Measurements from ENCODE around the gene PDPN. TPM values are rescaled to one million over a fixed set of nuclear protein-coding genes. Genes with fewer than 3 reads are reported as not detected.

PDPN gene
- total and polyA plus RNA-seq, 2 of the 4 experiments (the other 2 are of a cell fraction), result 0.31 TPM; not detected in 1

DNA sequence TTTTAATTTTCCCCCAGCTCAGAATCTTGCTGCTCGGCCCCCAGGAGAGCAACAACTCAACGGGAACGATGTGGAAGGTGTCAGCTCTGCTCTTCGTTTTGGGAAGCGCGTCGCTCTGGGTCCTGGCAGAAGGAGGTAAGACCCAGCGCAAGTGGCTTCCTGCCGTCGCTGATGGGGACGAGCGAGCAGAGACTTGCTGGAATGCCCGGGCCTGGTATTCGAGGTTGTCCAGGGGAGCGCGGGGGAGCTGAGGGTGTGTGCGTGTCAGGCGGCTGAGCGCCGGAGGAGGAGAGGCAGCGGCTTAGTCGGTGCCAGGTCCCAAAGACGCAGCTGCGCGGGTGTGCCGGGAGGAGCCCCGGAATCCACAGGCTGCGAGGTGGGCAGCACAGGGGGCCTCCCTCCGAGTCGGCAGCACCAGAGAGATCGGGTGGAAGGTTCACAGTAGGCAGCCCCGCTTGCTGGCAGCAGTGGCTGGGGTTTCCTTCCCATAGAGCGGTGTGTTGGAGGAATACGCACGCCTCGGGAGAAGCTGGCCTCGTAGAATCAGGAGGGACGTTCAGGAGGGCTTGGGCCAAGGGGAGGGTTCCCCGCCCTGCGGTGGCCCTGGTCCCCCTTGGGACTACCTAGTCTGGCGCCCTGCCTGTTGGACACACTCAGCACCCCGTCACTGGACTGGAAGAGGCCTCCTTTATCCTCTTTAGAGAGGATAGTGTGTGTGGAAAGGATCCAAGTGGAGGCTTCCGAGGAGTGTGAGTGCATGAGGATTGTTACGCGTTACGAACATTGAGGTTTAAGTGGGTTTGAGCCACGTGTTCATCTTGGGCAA is 547 bp downstream of the PDPN start:
- Histone ChIP-seq H4K5ac (ENCODE audit: low read depth, low read length) (no peak overlapping the region; the same call in 1 of the 2 replicates), H3K9me1 (ENCODE audit: insufficient read depth, low read length) (no peaks in the 10 kb centered on the region), H2AFZ (replicated peaks; ENCODE audit: low read length, poor library complexity) (peak overlapping the region; percentile 37), H2BK120ac (ENCODE audit: low read depth, low read length) (no peak overlapping the region), H4K8ac (ENCODE audit: low read depth in 2 of 2, low read length in 2 of 2) (0 out of 4 replicates have a peak overlapping the region, but pooled peaks of 1 of the 2 experiments have one; percentile 31), H4K20me1 (ENCODE audit: insufficient read depth, low read length) (no peaks in the 10 kb centered on the region), H3K36me3 (ENCODE audit: control insufficient read depth, insufficient read depth, low read length) (no peaks in the 10 kb centered on the region), H2AK5ac (ENCODE audit: low read depth, low read length) (no peak overlapping the region), H2BK20ac (ENCODE audit: low read depth, low read length) (no peak overlapping the region), H3K4me1 (ENCODE audit: control insufficient read depth, insufficient read depth, low read length) (no peaks in the 10 kb centered on the region), H3K9ac (ENCODE audit: low read depth, low read length) (0 out of 2 replicates have a peak overlapping the region, but pooled peaks have one; percentile 67), H3K79me1 (ENCODE audit: low read depth in 1 of 2, low read length in 2 of 2) (no peaks in the 10 kb centered on the region), H3K9me3 (ENCODE audit: control insufficient read depth, insufficient read depth, low read length) (peaks cover 22% of the 10 kb centered on the region), H4K91ac (ENCODE audit: insufficient read depth, low read depth, low read length) (no peak overlapping the region), H3K18ac (ENCODE audit: low read depth, low read length) (no peak overlapping the region; the same call in 1 of the 2 replicates), H3K56ac (ENCODE audit: extremely low read depth, insufficient read depth, low read length) (no peak overlapping the region), H2AK9ac (replicated peaks; ENCODE audit: low read depth, low read length, poor library complexity) (no peak overlapping the region), H3K14ac (replicated peaks; ENCODE audit: low read depth, low read length) (no peak overlapping the region), H3K27me3 (ENCODE audit: control insufficient read depth, insufficient read depth, low read length) (no peaks in the 10 kb centered on the region), H2BK5ac (ENCODE audit: low read depth, low read length, poor library complexity, severe bottlenecking) (no peak overlapping the region), H2BK15ac (ENCODE audit: low read depth, low read length) (no peak overlapping the region), H3K4me2 (ENCODE audit: low read depth, low read length) (peak overlapping the region; percentile 13; the same call in 1 of the 2 replicates), H3K4ac (ENCODE audit: low read depth, low read length) (no peak overlapping the region), H3K4me3 (ENCODE audit: insufficient read depth, low read depth, low read length) (peak overlapping the region; percentile 42), H3K27ac (ENCODE audit: insufficient read depth, low read length) (peak overlapping the region; percentile 40; the same call in 1 of the 2 replicates), H3K23ac (ENCODE audit: low read depth, low read length) (no peak overlapping the region)
- TF ChIP-seq MAFK (IDR thresholded peaks at IDR 0.05; ENCODE audit: low read depth, low read length) (no peak), POLR2A (IDR thresholded peaks at IDR 0.05; ENCODE audit: low read depth, low read length) (no peak), RCOR1 (IDR thresholded peaks at IDR 0.05; ENCODE audit: insufficient replicate concordance, low read length) (no peak)
- WGBS, 2 experiments (ENCODE audit: extremely low coverage in 2 of 2, insufficient read length in 1 of 2), result 6% methylated on average over 16 of the region's 47 CpGs; no CpG with 5 or more reads in 1 of the 2 experiments
- ATAC-seq (ENCODE audit: low read depth) (no peak), DNase-seq (no peak)
- BruUV-seq (replicated peaks), result no TSS peak
- intact Hi-C loops (cut with micrococcal nuclease) (no loop called here), dilution Hi-C loops (cut with HindIII; ENCODE audit: low sequenced_read_pairs, unreplicated experiment) (no loop called here), in situ Hi-C loops (cut with MboI; ENCODE audit: low sequenced_read_pairs) (no loop called here)
- ChIA-PET CTCF (no interaction called here), POLR2A (ENCODE audit: unreplicated experiment) (no interaction called here)

Measured in IMR-90 (cell line).